Neuronal stem cell (in vitro differentiated cells): ENCODE data around the gene SNRNP200.
"Not testable (repeated sequence)": the region's sequence is repeated elsewhere in the genome, so short reads cannot be mapped to it uniquely, and the experiment has no call there.

ENCODE experiments used
- DNase-seq: peaks from one replicate; pipeline ENCODE4 v3.0.0-alpha.2; 2013; ENCODE audit warnings: low spot score
- H2AFZ ChIP-seq: one replicate; pipeline ENCODE4 v1.6.1; 2013; ENCODE audit warnings: mild to moderate bottlenecking, low read length, inconsistent platforms
- H2AK5ac ChIP-seq: 2 replicates; pipeline ENCODE4 v1.6.1; 2013; ENCODE audit warnings: low read depth, mild to moderate bottlenecking, inconsistent platforms, low read length, moderate library complexity, mixed read lengths
- H2BK120ac ChIP-seq: 2 replicates; pipeline ENCODE4 v1.6.1; 2013; ENCODE audit warnings: low read depth, mild to moderate bottlenecking, inconsistent platforms, low read length, moderate library complexity, mixed read lengths
- H2BK12ac ChIP-seq: one replicate; pipeline ENCODE4 v1.6.1; 2013; ENCODE audit warnings: low read length, inconsistent platforms
- H2BK15ac ChIP-seq: 2 replicates; pipeline ENCODE4 v1.6.1; 2013; ENCODE audit warnings: mild to moderate bottlenecking, low read length, inconsistent platforms, mixed read lengths
- H2BK5ac ChIP-seq: one replicate; pipeline ENCODE4 v1.6.1; 2013; ENCODE audit warnings: inconsistent platforms, mild to moderate bottlenecking, low read length, moderate library complexity
- H3K14ac ChIP-seq: one replicate; pipeline ENCODE4 v1.6.1; 2013; ENCODE audit warnings: low read length, inconsistent platforms
- H3K18ac ChIP-seq: 2 replicates; pipeline ENCODE4 v1.6.1; 2013; ENCODE audit warnings: low read length, inconsistent platforms
- H3K23ac ChIP-seq: 2 replicates; pipeline ENCODE4 v1.6.1; 2013; ENCODE audit warnings: low read depth, mild to moderate bottlenecking, mixed read lengths, low read length, inconsistent platforms; ENCODE audit not compliant: poor library complexity
- H3K27ac ChIP-seq: replicated peaks from 3 replicates; pipeline ENCODE4 v1.5.1; 2013; ENCODE audit warnings: low read length, inconsistent platforms
- H3K27me3 ChIP-seq, 3 experiments: 2 replicates each; pipeline ENCODE4 v1.6.1; 2013; ENCODE audit warnings: low read length in 3 of 3, mild to moderate bottlenecking in 2 of 3, inconsistent platforms in 1 of 3, low read depth in 1 of 3, mixed read lengths in 1 of 3, moderate library complexity in 1 of 3; ENCODE audit not compliant: control insufficient read depth in 3 of 3, insufficient read depth in 3 of 3
- H3K36me3 ChIP-seq, 2 donors: replicated peaks in 1 of 2; 2 replicates each; pipeline ENCODE4 v1.6.1; 2013; ENCODE audit warnings: low read length in 2 of 2; ENCODE audit not compliant: control insufficient read depth in 2 of 2, insufficient read depth in 2 of 2
- H3K4ac ChIP-seq: 2 replicates; pipeline ENCODE4 v1.6.1; 2013; ENCODE audit warnings: inconsistent platforms, mild to moderate bottlenecking, low read length, moderate library complexity
- H3K4me1 ChIP-seq, 2 donors: 1 replicate in 1 of 2; 2 replicates in 1 of 2; pipeline ENCODE4 v1.6.1; 2013; ENCODE audit warnings: low read length in 2 of 2, low read depth in 1 of 2; ENCODE audit not compliant: control insufficient read depth in 2 of 2, insufficient read depth in 1 of 2
- H3K4me2 ChIP-seq: one replicate; pipeline ENCODE4 v1.6.1; 2013; ENCODE audit warnings: mild to moderate bottlenecking, low read length, inconsistent platforms; ENCODE audit not compliant: insufficient read depth, poor library complexity, severe bottlenecking
- H3K4me3 ChIP-seq, 2 donors: 2 replicates each; pipeline ENCODE4 v1.5.1; 2013; ENCODE audit warnings: low read length in 2 of 2, mild to moderate bottlenecking in 2 of 2, inconsistent platforms in 1 of 2, moderate library complexity in 1 of 2
- H3K79me1 ChIP-seq: one replicate; pipeline ENCODE4 v1.6.1; 2013; ENCODE audit warnings: low read depth, mild to moderate bottlenecking, inconsistent platforms, low read length, moderate library complexity
- H3K9ac ChIP-seq: one replicate; pipeline ENCODE4 v1.6.1; 2013; ENCODE audit warnings: mild to moderate bottlenecking, low read depth, low read length, inconsistent platforms; ENCODE audit not compliant: poor library complexity
- H3K9me3 ChIP-seq, 2 donors: replicated peaks in 1 of 2; 2 replicates each; pipeline versions ENCODE3 to v1.6.1; 2013; ENCODE audit warnings: low read length in 2 of 2, mild to moderate bottlenecking in 2 of 2, inconsistent platforms in 1 of 2, low read depth in 1 of 2, mixed read lengths in 1 of 2, moderate library complexity in 1 of 2; ENCODE audit not compliant: control insufficient read depth in 2 of 2, insufficient read depth in 1 of 2
- H4K8ac ChIP-seq: one replicate; pipeline ENCODE4 v1.6.1; 2013; ENCODE audit warnings: low read depth, mild to moderate bottlenecking, inconsistent platforms, low read length, moderate library complexity
- H4K91ac ChIP-seq: one replicate; pipeline ENCODE4 v1.6.1; 2013; ENCODE audit warnings: low read length, low read depth, mild to moderate bottlenecking, inconsistent platforms; ENCODE audit not compliant: poor library complexity
- WGBS, 2 donors: extraction: QIAGEN DNeasy Blood & Tissue Kit; methylation state at CpG; one replicate each; pipeline ENCODE4 v1.1.7; 2013; ENCODE audit warnings: missing lambda C conversion rate in 2 of 2, mixed read lengths in 1 of 2; ENCODE audit not compliant: insufficient read length in 2 of 2, insufficient replicate concordance in 1 of 2; ENCODE audit errors: extremely low coverage in 2 of 2; 5-methylcytosine and 5-hydroxymethylcytosine counted together

The SNRNP200 gene

GRCh38 chr2:96301865-96302264 is 3.5 kb downstream of the SNRNP200 start:
- H3K27me3 ChIP-seq = no peaks in the 10 kb centered on the region
- no peak overlapping the region for H3K14ac ChIP-seq
- H3K36me3 ChIP-seq = peaks cover 55 to 76% of the 10 kb centered on the region in 2 donors
- peaks cover 5 to 12% of the 10 kb centered on the region in 2 donors for H3K4me1 ChIP-seq
- H3K9me3 ChIP-seq = no peaks in the 10 kb centered on the region
- no peak overlapping the region for H3K9ac ChIP-seq
- H2BK5ac ChIP-seq = no peak overlapping the region
- no peak overlapping the region for H2AFZ ChIP-seq
- no peak overlapping the region for H2BK15ac ChIP-seq
- H2BK12ac ChIP-seq = no peak overlapping the region
- no peak overlapping the region for H2BK120ac ChIP-seq
- H4K91ac ChIP-seq = no peak overlapping the region
- no peak overlapping the region for H2AK5ac ChIP-seq
- H3K23ac ChIP-seq = no peak overlapping the region
- DNase-seq = no peak
- no peak overlapping the region for H3K27ac ChIP-seq
- no CpG with 5 or more reads among the region's 1 CpG for WGBS, 2 donors
- no peak overlapping the region for H3K18ac ChIP-seq
- peaks cover 2% of the 10 kb centered on the region for H3K79me1 ChIP-seq
- no peak overlapping the region for H3K4ac ChIP-seq
- H3K4me3 ChIP-seq = no peak overlapping the region
- no peak overlapping the region for H3K4me2 ChIP-seq
- H4K8ac ChIP-seq = no peak overlapping the region

GRCh38 chr2:96296925-96297324 is 8.4 kb downstream of the SNRNP200 start:
- Histone ChIP-seq H2BK15ac (no peak overlapping the region), H3K4me2 (no peak overlapping the region), H3K4me1 (no peaks in the 10 kb centered on the region), H3K79me1 (no peaks in the 10 kb centered on the region), H3K18ac (no peak overlapping the region), H3K9me3 (no peaks in the 10 kb centered on the region), H2BK12ac (no peak overlapping the region), H3K14ac (no peak overlapping the region), H2BK120ac (no peak overlapping the region), H3K9ac (no peak overlapping the region), H3K27me3 (no peaks in the 10 kb centered on the region), H2AK5ac (no peak overlapping the region), H3K4ac (no peak overlapping the region), H3K27ac (no peak overlapping the region), H3K23ac (no peak overlapping the region), H4K8ac (no peak overlapping the region), H2BK5ac (no peak overlapping the region), H3K4me3 (no peak overlapping the region), H2AFZ (no peak overlapping the region), H3K36me3 (peaks cover 66 to 99% of the 10 kb centered on the region in 2 donors), H4K91ac (no peak overlapping the region)
- DNase-seq = no peak
- no CpG with 5 or more reads among the region's 5 CpGs for WGBS, 2 donors

GRCh38 chr2:96294271-96294670 is 11.1 kb downstream of the SNRNP200 start:
- not testable (repeated sequence) for H3K4ac ChIP-seq, H3K27me3 ChIP-seq, H4K91ac ChIP-seq, H3K4me1 ChIP-seq, H3K9me3 ChIP-seq, H3K23ac ChIP-seq, H3K18ac ChIP-seq, H3K4me3 ChIP-seq, H4K8ac ChIP-seq, H2BK15ac ChIP-seq, H3K79me1 ChIP-seq, H2BK120ac ChIP-seq, H2AFZ ChIP-seq, H3K27ac ChIP-seq, H3K9ac ChIP-seq, H3K4me2 ChIP-seq, H2AK5ac ChIP-seq, H3K14ac ChIP-seq, H2BK12ac ChIP-seq, DNase-seq, H2BK5ac ChIP-seq
- no CpG with 5 or more reads among the region's 8 CpGs for WGBS, 2 donors
- H3K36me3 ChIP-seq = peaks cover 75 to 100% of the 10 kb centered on the region in 2 donors

GRCh38 chr2:96291751-96292150 is 13.6 kb downstream of the SNRNP200 start:
- Histone ChIP-seq H2AK5ac (no peak overlapping the region), H3K23ac (no peak overlapping the region), H2AFZ (no peak overlapping the region), H3K9me3 (no peaks in the 10 kb centered on the region), H3K36me3 (peaks cover 75 to 100% of the 10 kb centered on the region in 2 donors), H2BK120ac (no peak overlapping the region), H3K14ac (no peak overlapping the region), H2BK5ac (no peak overlapping the region), H3K27me3 (no peaks in the 10 kb centered on the region), H3K18ac (no peak overlapping the region), H4K91ac (no peak overlapping the region), H3K9ac (no peak overlapping the region), H2BK12ac (no peak overlapping the region), H4K8ac (no peak overlapping the region), H3K27ac (no peak overlapping the region), H2BK15ac (no peak overlapping the region), H3K4me3 (no peak overlapping the region), H3K79me1 (no peaks in the 10 kb centered on the region), H3K4me1 (no peaks in the 10 kb centered on the region), H3K4me2 (no peak overlapping the region), H3K4ac (no peak overlapping the region)
- DNase-seq = no peak
- no CpG with 5 or more reads among the region's 5 CpGs for WGBS, 2 donors
